Kidney (tissue), 14 donors: ENCODE results near the gene GPC3. TPM values are rescaled to one million over a fixed set of nuclear protein-coding genes. Genes with fewer than 3 reads are reported as not detected.
A peak's percentile ranks its signal among the peaks of the same experiment; 100 is the strongest.
"Not testable (repeated sequence)": the region's sequence is repeated elsewhere in the genome, so short reads cannot be mapped to it uniquely, and the experiment has no call there.

Experiments
- DNase-seq, 5 donors: peaks; one replicate each; pipeline ENCODE4 v3.0.0-alpha.2; 2013 to 2020
- FAIRE-seq: peaks from 2 replicates; lab custom pipeline; 2012; peaks lifted over from hg19 to GRCh38; lab: Jason Lieb, UNC
- H3K27ac ChIP-seq, 2 donors: one replicate each; pipeline ENCODE4 v1.7.0; 2013; ENCODE audit warnings: low read depth in 2 of 2, low read length in 2 of 2, inconsistent platforms in 1 of 2
- H3K27me3 ChIP-seq: one replicate; pipeline ENCODE4 v1.7.1; 2013; ENCODE audit warnings: low read length, inconsistent platforms; ENCODE audit not compliant: control insufficient read depth, insufficient read depth
- H3K36me3 ChIP-seq, 3 donors: one replicate each; pipeline versions ENCODE4 v1.7.0 to v1.7.1; 2013; ENCODE audit warnings: low read length in 3 of 3, control low read depth in 1 of 3, inconsistent platforms in 1 of 3; ENCODE audit not compliant: insufficient read depth in 3 of 3, control insufficient read depth in 2 of 3
- H3K4me1 ChIP-seq, 3 donors: one replicate each; pipeline versions ENCODE4 v1.7.0 to v1.7.1; 2013; ENCODE audit warnings: low read length in 3 of 3, inconsistent platforms in 1 of 3, low read depth in 1 of 3; ENCODE audit not compliant: control insufficient read depth in 2 of 3, insufficient read depth in 2 of 3
- H3K4me3 ChIP-seq, 3 donors: one replicate each; pipeline versions ENCODE4 v1.7.0 to v1.8.1; 2013; ENCODE audit warnings: low read length in 3 of 3, control low read depth in 1 of 3, inconsistent platforms in 1 of 3
- H3K9ac ChIP-seq, 3 donors: one replicate each; pipeline versions ENCODE4 v1.7.0 to v1.7.1; 2013; ENCODE audit warnings: low read length in 3 of 3, control low read depth in 1 of 3, inconsistent platforms in 1 of 3
- H3K9me3 ChIP-seq, 3 donors: one replicate each; pipeline versions ENCODE4 v1.7.0 to v1.7.1; 2013; ENCODE audit warnings: low read length in 3 of 3, control low read depth in 1 of 3, inconsistent platforms in 1 of 3; ENCODE audit not compliant: control insufficient read depth in 2 of 3, insufficient read depth in 1 of 3
- intact Hi-C: fragments of 100-400 bp; cut with DNase I; formaldehyde crosslinking; loops from one replicate; pipeline ENCODE4 v1.11.1; 2022
- polyA plus RNA-seq: library from polyadenylated mRNA; stranded (reverse); fragments of 350-450 nt; fragmentation: Illumina TruSeq; extraction: RNeasy Lipid Tissue Mini Kit (QIAGEN cat#74804); gene quantifications from one replicate; pipeline ENCODE4 v1.2.3, GENCODE V29; 2014; ENCODE audit warnings: low read depth, low replicate concordance; ENCODE audit not compliant: insufficient read depth
- total RNA-seq: library from RNA; stranded (reverse); fragmentation: NEBNext Ultra II Directional; extraction: Animal tissue kit (Norgen Biotek cat#: 25700); gene quantifications from one replicate; pipeline ENCODE4 v1.2.1, GENCODE V29; 2021
- TF ChIP-seq, protein P1 (sequence below): IDR thresholded peaks from 3 replicates; pipeline ENCODE4 v1.5.1; 2012; ENCODE audit warnings: mild to moderate bottlenecking, moderate library complexity, borderline replicate concordance; ENCODE audit not compliant: insufficient read depth; ENCODE audit errors: extremely low read depth
- donor health status: control.
- donor health status: control.
- donor health status: control.
- donor health status: control.
- donor health status: control.
- donor health status: DM: yes; HTN: yes; CAD: no.
- donor health status: Normal renal cell carcinoma (clear cell type).

GPC3 gene
- total and polyA plus RNA-seq, 2 donors from 2014 or later, result 43.0 to 52.5 TPM

DNA sequence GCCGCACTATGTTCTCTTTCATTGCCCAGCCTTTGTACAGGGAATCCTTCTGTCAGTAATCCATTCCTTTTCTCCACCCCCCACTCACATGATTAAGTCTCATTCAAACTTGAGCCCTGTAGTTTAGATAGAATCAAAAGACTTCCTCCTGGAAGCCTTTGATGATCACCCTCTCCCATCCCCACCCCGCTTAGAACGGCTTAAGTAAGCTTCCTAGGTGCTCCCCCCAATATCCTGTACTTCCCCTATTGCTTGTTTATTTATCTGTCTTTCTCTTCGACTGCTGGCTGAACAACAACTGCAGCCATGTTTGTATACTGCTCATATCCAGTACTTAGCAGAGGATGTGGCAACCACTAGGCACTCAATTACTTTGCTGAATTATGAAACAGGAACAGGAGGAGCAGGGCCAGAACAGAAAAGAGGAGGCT is 38.5 kb upstream of the GPC3 start:
- no peaks in the 10 kb centered on the region for H3K4me1 ChIP-seq
- no peaks in the 10 kb centered on the region for H3K36me3 ChIP-seq
- intact Hi-C loops, result no loop called here
- H3K9me3 ChIP-seq, result no peaks in the 10 kb centered on the region
- no peaks in the 10 kb centered on the region for H3K27me3 ChIP-seq
- no peak overlapping the region for H3K9ac ChIP-seq
- FAIRE-seq, result no peak
- TF ChIP-seq, protein P1, sequence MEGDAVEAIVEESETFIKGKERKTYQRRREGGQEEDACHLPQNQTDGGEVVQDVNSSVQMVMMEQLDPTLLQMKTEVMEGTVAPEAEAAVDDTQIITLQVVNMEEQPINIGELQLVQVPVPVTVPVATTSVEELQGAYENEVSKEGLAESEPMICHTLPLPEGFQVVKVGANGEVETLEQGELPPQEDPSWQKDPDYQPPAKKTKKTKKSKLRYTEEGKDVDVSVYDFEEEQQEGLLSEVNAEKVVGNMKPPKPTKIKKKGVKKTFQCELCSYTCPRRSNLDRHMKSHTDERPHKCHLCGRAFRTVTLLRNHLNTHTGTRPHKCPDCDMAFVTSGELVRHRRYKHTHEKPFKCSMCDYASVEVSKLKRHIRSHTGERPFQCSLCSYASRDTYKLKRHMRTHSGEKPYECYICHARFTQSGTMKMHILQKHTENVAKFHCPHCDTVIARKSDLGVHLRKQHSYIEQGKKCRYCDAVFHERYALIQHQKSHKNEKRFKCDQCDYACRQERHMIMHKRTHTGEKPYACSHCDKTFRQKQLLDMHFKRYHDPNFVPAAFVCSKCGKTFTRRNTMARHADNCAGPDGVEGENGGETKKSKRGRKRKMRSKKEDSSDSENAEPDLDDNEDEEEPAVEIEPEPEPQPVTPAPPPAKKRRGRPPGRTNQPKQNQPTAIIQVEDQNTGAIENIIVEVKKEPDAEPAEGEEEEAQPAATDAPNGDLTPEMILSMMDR, result no peak
- H3K27ac ChIP-seq, result no peak overlapping the region
- no peak overlapping the region for H3K4me3 ChIP-seq
- DNase-seq, result no peak

GRCh38 chrX:134020910-134021309 is 35.5 kb upstream of the GPC3 start:
- Histone ChIP-seq H3K4me1 (no peaks in the 10 kb centered on the region), H3K36me3 (no peaks in the 10 kb centered on the region), H3K4me3 (no peak overlapping the region), H3K27ac (no peak overlapping the region), H3K9ac (no peak overlapping the region), H3K27me3 (no peaks in the 10 kb centered on the region), H3K9me3 (no peaks in the 10 kb centered on the region)
- DNase-seq (peak in 1 of 5 donors; percentile 69), FAIRE-seq (no peak)
- intact Hi-C loops, result no loop called here
- TF ChIP-seq, protein P1, result peak; percentile 21

DNA sequence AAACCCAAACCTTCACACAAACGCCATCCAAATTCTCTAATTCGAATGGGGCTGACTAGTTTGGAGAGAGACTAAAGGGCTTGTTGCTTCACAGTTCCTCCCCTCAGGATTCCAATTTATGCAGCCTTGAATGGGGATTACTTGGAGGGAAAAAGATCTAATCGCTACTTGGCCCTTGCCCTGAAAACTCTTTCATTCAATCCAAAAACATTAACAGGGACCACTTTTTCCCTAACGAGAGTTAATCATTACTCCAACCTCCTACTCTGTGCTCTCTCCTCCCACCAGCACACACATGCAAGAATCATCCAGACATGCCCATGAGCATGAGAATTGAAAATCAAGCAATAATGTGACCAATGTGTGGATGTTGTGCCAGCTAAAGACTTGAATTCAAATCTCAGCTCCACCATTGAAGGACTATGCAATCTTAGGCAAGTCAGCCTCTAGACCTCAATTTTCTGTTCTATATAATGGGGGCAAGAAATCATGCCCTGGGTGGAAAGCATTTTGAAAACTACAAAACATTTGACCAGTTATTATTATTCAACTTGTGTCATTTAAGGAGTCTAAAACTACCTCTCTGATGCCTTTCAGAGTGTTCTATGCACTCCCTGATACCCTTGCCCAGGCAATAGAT is 34.3 kb upstream of the GPC3 start:
- Histone ChIP-seq H3K27me3 (no peaks in the 10 kb centered on the region), H3K36me3 (no peaks in the 10 kb centered on the region), H3K9ac (no peak overlapping the region), H3K9me3 (no peaks in the 10 kb centered on the region), H3K4me3 (no peak overlapping the region), H3K27ac (no peak overlapping the region), H3K4me1 (no peaks in the 10 kb centered on the region)
- peak in 1 of 5 donors; percentile 47 for DNase-seq
- intact Hi-C loops, result no loop called here
- TF ChIP-seq, protein P1, result no peak
- no peak for FAIRE-seq

- H3K9ac ChIP-seq, FAIRE-seq, H3K27me3 ChIP-seq, DNase-seq, H3K4me3 ChIP-seq, H3K9me3 ChIP-seq, H3K27ac ChIP-seq, intact Hi-C loops, H3K4me1 ChIP-seq, H3K36me3 ChIP-seq: not testable (repeated sequence)
These were observed 30.9 kb upstream of the GPC3 start for GRCh38 chrX:134016309-134016708.

- H3K9ac ChIP-seq, H3K27ac ChIP-seq, DNase-seq, H3K4me3 ChIP-seq, FAIRE-seq, H3K36me3 ChIP-seq, H3K4me1 ChIP-seq, H3K9me3 ChIP-seq, H3K27me3 ChIP-seq, intact Hi-C loops: not testable (repeated sequence)
These were observed 30.1 kb upstream of the GPC3 start for GRCh38 chrX:134015510-134015909.
